ENCODE measurements around the gene GPM6B.

GPM6B gene

GRCh38 chrX:13764281-13764680 lies 52.6 kb downstream of the GPM6B start:
- DNase-seq (ENCODE audit: low read depth in 1 of 2, low spot score in 1 of 2) = peak in 1 of 2 experiments; percentile 30
- no peak for TF ChIP-seq GABPA (IDR thresholded peaks at IDR 0.05; ENCODE audit: low read depth)
- TF ChIP-seq SPI1 (IDR thresholded peaks at IDR 0.05; ENCODE audit: borderline replicate concordance, low read depth) = peak; percentile 99
- no peak overlapping the region for H3K27ac ChIP-seq (replicated peaks)

GRCh38 chrX:13763489-13763888 lies 53.4 kb downstream of the GPM6B start:
- H3K27ac ChIP-seq (replicated peaks) = no peak overlapping the region
- no peak for DNase-seq (ENCODE audit: low read depth in 1 of 2, low spot score in 1 of 2)

More at GRCh38 chrX:13764281-13764680, 52.6 kb downstream of the GPM6B start:
- Histone ChIP-seq H3K27me3 (ENCODE audit: insufficient read depth, poor library complexity, severe bottlenecking) (no peaks in the 10 kb centered on the region), H3K4me3 (replicated peaks; ENCODE audit: insufficient read depth, low read length) (no peak overlapping the region)

GRCh38 chrX:13761606-13762414 lies 55.1 kb downstream of the GPM6B start:
- Histone ChIP-seq H3K4me3 (replicated peaks; ENCODE audit: insufficient read depth, low read length) (no peak overlapping the region), H3K27me3 (ENCODE audit: insufficient read depth, poor library complexity, severe bottlenecking) (no peaks in the 10 kb centered on the region), H3K27ac (replicated peaks) (no peak overlapping the region)
- TF ChIP-seq REST (IDR thresholded peaks at IDR 0.05; ENCODE audit: insufficient replicate concordance, low read depth) (no peak), GABPA (IDR thresholded peaks at IDR 0.05; ENCODE audit: low read depth) (no peak), SPI1 (IDR thresholded peaks at IDR 0.05; ENCODE audit: borderline replicate concordance, low read depth) (no peak), POLR2AphosphoS5 (IDR thresholded peaks at IDR 0.05; ENCODE audit: low read depth) (no peak)
- TF ChIP-seq, protein P1, sequence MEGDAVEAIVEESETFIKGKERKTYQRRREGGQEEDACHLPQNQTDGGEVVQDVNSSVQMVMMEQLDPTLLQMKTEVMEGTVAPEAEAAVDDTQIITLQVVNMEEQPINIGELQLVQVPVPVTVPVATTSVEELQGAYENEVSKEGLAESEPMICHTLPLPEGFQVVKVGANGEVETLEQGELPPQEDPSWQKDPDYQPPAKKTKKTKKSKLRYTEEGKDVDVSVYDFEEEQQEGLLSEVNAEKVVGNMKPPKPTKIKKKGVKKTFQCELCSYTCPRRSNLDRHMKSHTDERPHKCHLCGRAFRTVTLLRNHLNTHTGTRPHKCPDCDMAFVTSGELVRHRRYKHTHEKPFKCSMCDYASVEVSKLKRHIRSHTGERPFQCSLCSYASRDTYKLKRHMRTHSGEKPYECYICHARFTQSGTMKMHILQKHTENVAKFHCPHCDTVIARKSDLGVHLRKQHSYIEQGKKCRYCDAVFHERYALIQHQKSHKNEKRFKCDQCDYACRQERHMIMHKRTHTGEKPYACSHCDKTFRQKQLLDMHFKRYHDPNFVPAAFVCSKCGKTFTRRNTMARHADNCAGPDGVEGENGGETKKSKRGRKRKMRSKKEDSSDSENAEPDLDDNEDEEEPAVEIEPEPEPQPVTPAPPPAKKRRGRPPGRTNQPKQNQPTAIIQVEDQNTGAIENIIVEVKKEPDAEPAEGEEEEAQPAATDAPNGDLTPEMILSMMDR (IDR thresholded peaks at IDR 0.05; ENCODE audit: insufficient read depth, low read length) = no peak
- DNase-seq (ENCODE audit: low read depth in 1 of 2, low spot score in 1 of 2) = peak in 1 of 2 experiments; percentile 16

More at GRCh38 chrX:13763489-13763888, 53.4 kb downstream of the GPM6B start:
- Histone ChIP-seq H3K4me3 (replicated peaks; ENCODE audit: insufficient read depth, low read length) (no peak overlapping the region), H3K27me3 (ENCODE audit: insufficient read depth, poor library complexity, severe bottlenecking) (no peaks in the 10 kb centered on the region)
- TF ChIP-seq, protein P1 (IDR thresholded peaks at IDR 0.05; ENCODE audit: insufficient read depth, low read length) = no peak
- TF ChIP-seq GABPA (IDR thresholded peaks at IDR 0.05; ENCODE audit: low read depth) = no peak
- no peak for TF ChIP-seq REST (IDR thresholded peaks at IDR 0.05; ENCODE audit: insufficient replicate concordance, low read depth)
- no peak for TF ChIP-seq SPI1 (IDR thresholded peaks at IDR 0.05; ENCODE audit: borderline replicate concordance, low read depth)
- no peak for TF ChIP-seq POLR2AphosphoS5 (IDR thresholded peaks at IDR 0.05; ENCODE audit: low read depth)

DNA sequence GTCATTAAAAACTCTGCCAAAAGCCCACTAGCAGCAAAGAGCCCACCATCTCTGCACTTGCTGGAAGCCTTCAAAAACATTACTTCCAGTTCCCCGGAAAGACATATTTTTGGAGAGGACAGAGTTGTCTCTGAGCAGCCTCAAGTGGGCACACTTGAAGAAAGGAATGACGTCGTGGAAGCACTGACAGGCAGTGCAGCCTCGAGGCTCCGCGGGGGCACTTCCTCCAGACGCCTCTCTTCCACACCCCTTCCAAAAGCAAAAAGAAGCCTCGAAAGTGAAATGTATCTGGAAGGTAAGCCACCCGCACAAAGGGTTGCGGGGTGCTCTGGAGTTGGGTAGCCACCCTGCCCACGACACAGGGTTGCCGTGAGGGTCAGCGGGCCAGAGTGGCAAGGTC lies 56.5 kb downstream of the GPM6B start:
- no peak for DNase-seq (ENCODE audit: low read depth in 1 of 2, low spot score in 1 of 2)
- no peaks in the 10 kb centered on the region for H3K27me3 ChIP-seq (ENCODE audit: insufficient read depth, poor library complexity, severe bottlenecking)
- H3K27ac ChIP-seq (replicated peaks) = no peak overlapping the region
- H3K4me3 ChIP-seq (replicated peaks; ENCODE audit: insufficient read depth, low read length) = no peak overlapping the region
- TF ChIP-seq POLR2AphosphoS5 (IDR thresholded peaks at IDR 0.05; ENCODE audit: low read depth) (no peak), REST (IDR thresholded peaks at IDR 0.05; ENCODE audit: insufficient replicate concordance, low read depth) (no peak), GABPA (IDR thresholded peaks at IDR 0.05; ENCODE audit: low read depth) (no peak), SPI1 (IDR thresholded peaks at IDR 0.05; ENCODE audit: borderline replicate concordance, low read depth) (no peak)
- TF ChIP-seq, protein P1 (IDR thresholded peaks at IDR 0.05; ENCODE audit: insufficient read depth, low read length) = no peak
